ENCODE results near the gene EBF4.
"Not testable (repeated sequence)": the region's sequence is repeated elsewhere in the genome, so short reads cannot be mapped to it uniquely, and the experiment has no call there.

Gene EBF4

DNA sequence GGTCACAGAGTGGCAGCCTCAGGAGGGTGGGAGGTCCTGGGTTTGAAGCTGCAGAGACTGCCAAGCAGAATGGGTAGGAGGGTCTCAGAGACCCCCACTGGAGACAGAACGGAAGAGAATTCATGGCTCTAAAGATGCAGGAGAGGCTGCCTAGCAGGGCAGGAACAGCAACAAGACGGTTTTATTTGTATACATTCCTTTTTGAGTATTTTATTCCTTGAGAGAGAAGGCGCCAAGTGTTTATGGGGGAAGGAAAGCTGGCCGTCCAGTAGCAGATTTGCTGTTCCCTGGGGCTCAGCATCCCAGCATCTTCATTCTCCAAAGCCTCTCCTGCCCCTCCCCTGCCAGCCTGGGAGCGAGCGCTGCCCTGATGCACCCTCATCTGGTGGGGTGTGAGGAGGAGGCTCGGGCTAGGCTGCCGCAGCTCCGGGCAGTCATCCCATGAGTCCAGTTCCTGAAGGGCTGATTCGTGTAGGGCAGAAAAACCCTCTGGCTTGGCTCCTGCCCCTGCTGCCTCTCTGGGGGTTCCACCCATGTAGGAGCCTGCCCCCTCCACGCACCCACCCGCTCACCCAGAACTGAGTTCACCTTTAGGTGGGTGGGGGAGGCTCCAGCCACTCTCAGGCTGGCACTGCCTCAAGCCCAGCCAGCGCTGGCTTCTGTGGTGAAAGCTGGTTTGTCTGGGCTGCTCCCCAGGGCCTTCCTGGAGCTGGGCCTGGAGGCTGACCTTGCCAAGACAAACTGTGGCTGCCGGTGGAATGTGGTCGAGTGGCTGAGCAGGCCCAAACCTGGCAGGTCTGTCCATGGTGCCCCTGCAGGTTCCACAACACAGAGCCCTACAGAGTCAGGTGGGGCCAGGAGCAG is 75.4 kb downstream of the EBF4 start:
- DNase-seq (ENCODE audit: low read depth) = no peak
- TF ChIP-seq, protein P1, sequence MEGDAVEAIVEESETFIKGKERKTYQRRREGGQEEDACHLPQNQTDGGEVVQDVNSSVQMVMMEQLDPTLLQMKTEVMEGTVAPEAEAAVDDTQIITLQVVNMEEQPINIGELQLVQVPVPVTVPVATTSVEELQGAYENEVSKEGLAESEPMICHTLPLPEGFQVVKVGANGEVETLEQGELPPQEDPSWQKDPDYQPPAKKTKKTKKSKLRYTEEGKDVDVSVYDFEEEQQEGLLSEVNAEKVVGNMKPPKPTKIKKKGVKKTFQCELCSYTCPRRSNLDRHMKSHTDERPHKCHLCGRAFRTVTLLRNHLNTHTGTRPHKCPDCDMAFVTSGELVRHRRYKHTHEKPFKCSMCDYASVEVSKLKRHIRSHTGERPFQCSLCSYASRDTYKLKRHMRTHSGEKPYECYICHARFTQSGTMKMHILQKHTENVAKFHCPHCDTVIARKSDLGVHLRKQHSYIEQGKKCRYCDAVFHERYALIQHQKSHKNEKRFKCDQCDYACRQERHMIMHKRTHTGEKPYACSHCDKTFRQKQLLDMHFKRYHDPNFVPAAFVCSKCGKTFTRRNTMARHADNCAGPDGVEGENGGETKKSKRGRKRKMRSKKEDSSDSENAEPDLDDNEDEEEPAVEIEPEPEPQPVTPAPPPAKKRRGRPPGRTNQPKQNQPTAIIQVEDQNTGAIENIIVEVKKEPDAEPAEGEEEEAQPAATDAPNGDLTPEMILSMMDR (IDR thresholded peaks at IDR 0.05; ENCODE audit: low read depth, low read length, missing control alignments) = no peak
- H3K4me3 ChIP-seq (ENCODE audit: low read depth, low read length) = no peak overlapping the region

- TF ChIP-seq, protein P1 (IDR thresholded peaks at IDR 0.05; ENCODE audit: low read depth, low read length, missing control alignments) = no peak
- no peak for DNase-seq (ENCODE audit: low read depth)
- no peak overlapping the region for H3K4me3 ChIP-seq (ENCODE audit: low read depth, low read length)
These were observed 76.0 kb downstream of the EBF4 start for GRCh38 chr20:2768632-2769015.

DNA sequence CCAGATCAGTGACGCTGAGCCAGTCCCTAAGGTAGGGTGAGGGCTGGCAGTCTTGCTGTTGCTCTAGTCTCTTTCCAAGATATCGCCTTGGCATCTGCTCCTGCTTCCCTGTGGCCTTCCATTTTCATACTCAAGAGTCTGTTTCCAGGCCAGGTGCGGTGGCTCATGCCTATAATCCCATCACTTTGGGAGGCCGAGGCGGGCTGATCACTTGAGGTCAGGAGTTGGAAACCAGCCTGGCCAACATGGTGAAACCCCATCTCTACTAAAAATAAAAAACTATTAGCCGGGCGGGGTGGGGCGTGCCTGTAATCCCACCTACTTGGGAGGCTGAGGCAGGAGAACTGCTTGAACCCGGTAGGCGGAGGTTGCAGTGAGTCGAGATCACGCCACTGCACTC is 77.5 kb downstream of the EBF4 start:
- DNase-seq (ENCODE audit: low read depth); H3K4me3 ChIP-seq (ENCODE audit: low read depth, low read length): not testable (repeated sequence)

- no peak for DNase-seq (ENCODE audit: low read depth)
- TF ChIP-seq, protein P1 (IDR thresholded peaks at IDR 0.05; ENCODE audit: low read depth, low read length, missing control alignments) = no peak
- no peak overlapping the region for H3K4me3 ChIP-seq (ENCODE audit: low read depth, low read length)
These were observed 79.1 kb downstream of the EBF4 start for GRCh38 chr20:2771631-2772080.

DNA sequence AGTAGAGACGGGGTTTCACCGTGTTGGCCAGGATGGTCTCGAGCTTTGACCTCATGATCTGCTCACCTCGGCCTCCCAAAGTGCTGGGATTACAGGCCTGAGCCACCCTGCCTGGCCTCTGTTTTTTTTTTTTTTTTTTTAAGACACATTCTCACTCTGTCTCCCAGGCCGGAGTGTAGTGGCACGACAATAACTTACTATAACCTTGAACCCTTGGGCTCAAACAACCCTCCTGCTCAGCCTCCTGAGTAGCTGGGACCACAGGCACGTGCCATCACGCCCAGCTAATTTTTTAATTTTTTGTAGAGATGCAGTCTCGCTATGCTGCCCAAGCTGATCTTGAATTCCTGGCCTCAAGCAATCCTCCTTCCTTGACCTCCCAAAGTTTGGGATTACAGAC is 81.2 kb downstream of the EBF4 start:
- DNase-seq (ENCODE audit: low read depth) = no peak
- TF ChIP-seq, protein P1 (IDR thresholded peaks at IDR 0.05; ENCODE audit: low read depth, low read length, missing control alignments) = no peak
- no peak overlapping the region for H3K4me3 ChIP-seq (ENCODE audit: low read depth, low read length)

- TF ChIP-seq, protein P1 (IDR thresholded peaks at IDR 0.05; ENCODE audit: low read depth, low read length, missing control alignments) = no peak
- no peak for DNase-seq (ENCODE audit: low read depth)
- H3K4me3 ChIP-seq (ENCODE audit: low read depth, low read length) = no peak overlapping the region
These were observed 82.6 kb downstream of the EBF4 start for GRCh38 chr20:2775139-2775538.

GRCh38 chr20:2778602-2779321 is 86.2 kb downstream of the EBF4 start:
- TF ChIP-seq, protein P1 (IDR thresholded peaks at IDR 0.05; ENCODE audit: low read depth, low read length, missing control alignments) = no peak
- H3K4me3 ChIP-seq (ENCODE audit: low read depth, low read length) = no peak overlapping the region
- DNase-seq (ENCODE audit: low read depth) = no peak

All from GM12864 (cell line).